GM21360 (cell line): ENCODE results near the gene DNHD1.

Experiments
- ATAC-seq: cut with Tn5 transposase; IDR thresholded peaks from one replicate; pipeline ENCODE4 v1.9.1; 2021; ENCODE audit warnings: mild to moderate bottlenecking, moderate library complexity; ENCODE audit not compliant: unreplicated experiment

The DNHD1 gene

GRCh38 chr11:6608726-6609501, 111.8 kb downstream of the DNHD1 start:
- ATAC-seq, result no peak

DNA sequence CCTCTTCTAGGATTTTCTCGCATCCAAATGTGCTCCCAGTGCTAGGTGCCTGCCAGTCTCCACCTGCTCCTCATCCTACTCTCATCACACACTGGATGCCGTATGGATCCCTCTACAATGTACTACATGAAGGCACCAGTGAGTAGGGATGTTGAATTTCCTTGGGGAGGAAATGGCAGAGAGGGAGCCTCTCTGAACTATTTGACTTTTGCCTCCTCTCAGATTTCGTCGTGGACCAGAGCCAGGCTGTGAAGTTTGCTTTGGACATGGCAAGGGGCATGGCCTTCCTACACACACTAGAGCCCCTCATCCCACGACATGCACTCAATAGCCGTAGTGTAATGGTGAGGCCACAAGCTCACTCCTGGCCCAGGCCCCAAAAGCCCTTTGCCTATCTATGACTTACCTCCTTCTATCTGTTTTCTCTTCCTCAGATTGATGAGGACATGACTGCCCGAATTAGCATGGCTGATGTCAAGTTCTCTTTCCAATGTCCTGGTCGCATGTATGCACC, 112.5 kb downstream of the DNHD1 start:
- ATAC-seq, result no peak

DNA sequence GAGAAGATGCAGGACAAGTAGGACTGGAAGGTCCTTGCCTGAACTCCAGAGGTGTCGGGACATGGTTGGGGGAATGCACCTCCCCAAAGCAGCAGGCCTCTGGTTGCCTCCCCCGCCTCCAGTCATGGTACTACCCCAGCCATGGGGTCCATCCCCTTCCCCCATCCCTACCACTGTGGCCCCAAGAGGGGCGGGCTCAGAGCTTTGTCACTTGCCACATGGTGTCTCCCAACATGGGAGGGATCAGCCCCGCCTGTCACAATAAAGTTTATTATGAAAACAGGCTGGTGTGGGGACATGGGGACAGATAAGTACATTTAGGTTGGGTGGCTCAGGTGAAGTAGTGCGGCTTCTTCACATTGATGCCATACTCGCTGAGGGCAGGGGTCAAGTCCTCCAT, 113.5 kb downstream of the DNHD1 start:
- no peak for ATAC-seq

DNA sequence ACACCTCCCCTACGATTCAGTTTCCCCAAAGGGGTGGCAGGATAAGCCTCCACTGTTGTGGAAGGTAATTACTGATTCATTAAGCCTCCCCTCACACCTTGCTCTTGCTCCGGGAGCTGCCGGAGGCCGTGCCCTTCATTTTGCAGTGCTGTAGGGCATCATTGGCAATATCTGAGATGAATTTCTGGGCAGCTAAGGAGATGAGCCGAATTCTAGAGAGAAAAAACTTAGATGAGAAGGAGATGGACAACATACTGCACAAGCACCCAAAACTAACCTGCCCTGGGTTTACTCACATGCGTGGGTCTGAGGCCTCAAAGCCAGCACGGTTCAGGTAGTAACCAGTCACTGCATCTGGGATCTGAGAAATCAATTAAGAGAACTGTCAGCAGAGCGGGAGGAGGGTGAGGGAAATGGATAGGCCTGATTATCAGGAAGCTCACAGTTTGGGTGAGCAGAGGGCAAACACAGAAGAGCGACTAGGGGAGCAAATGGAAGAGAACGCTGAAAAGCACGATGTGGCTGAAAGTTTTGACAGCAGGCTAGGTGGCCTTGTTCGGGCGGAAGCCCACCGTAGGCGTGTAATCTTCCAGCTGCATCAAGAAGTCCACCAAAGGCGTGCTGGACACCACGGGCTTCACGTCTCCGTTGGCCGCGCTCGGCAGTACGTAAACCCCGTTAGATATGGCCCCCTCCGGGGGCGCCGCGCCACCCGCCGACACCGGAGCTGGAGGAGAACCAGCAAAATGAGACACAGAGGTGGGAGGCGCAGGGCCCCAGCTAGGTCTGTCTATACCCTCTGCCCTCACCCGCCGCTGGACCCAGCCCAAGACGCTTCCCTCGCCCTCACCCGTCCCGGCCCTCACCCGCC, 114.2 kb downstream of the DNHD1 start:
- ATAC-seq, result peak; percentile 11

- no peak for ATAC-seq
These were observed 114.8 kb downstream of the DNHD1 start for GRCh38 chr11:6611963-6612212.

GRCh38 chr11:6612213-6613041, 115.3 kb downstream of the DNHD1 start, which contains the start of gene TAF10:
Gene TAF10 (minus strand): TSS chr11:6612216. CDS start chr11:6612189, 27 bp downstream.
- peak; percentile 85 for ATAC-seq

DNA sequence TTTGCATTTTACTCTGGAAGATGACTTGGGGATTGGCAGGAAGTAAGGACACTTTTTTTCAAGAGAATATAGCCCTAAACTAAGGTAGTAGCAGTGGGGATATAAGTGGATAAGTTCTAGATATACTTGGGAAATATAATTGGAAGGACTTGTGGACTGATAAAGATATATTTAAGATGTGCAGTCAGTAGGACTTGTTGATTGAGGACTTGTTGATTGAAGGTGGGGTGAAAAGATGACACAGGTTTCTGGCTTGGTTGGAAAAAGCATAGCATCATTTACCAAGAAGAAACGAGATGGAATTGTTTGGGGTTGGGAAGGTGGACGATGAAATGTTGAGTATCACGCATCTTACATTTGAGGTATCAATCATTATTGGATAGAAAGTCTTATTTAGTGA, 116.4 kb downstream of the DNHD1 start:
- no peak for ATAC-seq

- no peak for ATAC-seq
These were observed 117.4 kb downstream of the DNHD1 start for GRCh38 chr11:6614446-6614845.

GRCh38 chr11:6615046-6615445, 118.0 kb downstream of the DNHD1 start:
- ATAC-seq, result no peak

DNA sequence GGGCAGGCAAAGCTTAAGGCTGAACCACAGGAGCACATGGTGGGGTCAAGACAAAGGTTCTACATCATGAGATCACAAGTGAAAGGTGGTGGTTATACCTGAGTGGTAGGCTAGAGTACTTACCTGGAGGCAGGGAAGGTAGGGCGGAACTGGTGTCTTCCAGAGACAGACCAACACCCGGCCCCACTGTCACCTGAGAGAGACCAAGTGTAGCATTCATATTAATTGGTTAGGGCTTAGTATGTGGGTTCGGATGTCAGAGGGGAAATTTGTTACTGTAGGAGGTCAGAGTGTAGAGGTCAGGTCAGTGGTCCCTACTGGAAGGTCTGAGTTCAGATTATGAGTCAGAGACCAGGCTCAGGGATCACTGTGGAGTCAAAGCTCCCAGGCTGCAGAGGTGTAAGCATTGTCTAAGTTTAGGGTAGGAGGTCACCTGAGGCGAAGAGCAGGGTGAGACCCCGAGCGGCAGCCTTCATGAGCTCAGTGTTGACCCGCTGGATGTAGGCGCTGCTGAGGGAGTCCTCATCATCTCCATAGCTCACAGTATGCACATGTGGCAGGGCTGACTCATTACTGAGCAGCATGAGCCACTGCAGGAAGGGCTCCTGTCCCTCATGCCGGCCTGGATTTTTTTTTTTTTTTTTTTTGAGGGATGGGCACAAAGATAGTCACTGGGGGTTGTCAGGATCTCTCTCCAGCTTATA, 119.0 kb downstream of the DNHD1 start:
- no peak for ATAC-seq

- no peak for ATAC-seq
These were observed 119.6 kb downstream of the DNHD1 start for GRCh38 chr11:6616596-6617250.

DNA sequence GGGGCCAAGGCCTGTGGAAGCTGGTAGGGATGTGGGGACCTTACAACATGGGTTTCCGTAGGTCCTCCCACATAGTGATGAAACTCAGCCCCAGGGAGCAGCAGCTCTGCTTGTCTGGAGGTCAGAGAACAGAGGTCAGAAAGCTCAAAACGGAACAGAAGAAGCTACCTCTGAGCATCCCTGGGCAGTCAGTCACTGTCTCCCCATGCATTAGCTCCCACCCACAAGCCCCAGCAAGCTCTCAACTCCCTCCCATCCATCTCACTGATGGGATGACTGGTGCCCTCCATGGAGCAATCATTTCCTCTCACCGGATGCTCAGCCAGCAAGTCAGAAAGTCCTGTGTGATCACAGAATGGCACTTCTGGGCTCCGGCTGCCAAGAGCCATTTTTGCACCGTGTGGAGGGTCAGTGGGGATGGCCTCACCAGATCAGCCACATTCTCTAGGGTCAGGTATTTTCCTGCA, 120.3 kb downstream of the DNHD1 start:
- no peak for ATAC-seq

DNA sequence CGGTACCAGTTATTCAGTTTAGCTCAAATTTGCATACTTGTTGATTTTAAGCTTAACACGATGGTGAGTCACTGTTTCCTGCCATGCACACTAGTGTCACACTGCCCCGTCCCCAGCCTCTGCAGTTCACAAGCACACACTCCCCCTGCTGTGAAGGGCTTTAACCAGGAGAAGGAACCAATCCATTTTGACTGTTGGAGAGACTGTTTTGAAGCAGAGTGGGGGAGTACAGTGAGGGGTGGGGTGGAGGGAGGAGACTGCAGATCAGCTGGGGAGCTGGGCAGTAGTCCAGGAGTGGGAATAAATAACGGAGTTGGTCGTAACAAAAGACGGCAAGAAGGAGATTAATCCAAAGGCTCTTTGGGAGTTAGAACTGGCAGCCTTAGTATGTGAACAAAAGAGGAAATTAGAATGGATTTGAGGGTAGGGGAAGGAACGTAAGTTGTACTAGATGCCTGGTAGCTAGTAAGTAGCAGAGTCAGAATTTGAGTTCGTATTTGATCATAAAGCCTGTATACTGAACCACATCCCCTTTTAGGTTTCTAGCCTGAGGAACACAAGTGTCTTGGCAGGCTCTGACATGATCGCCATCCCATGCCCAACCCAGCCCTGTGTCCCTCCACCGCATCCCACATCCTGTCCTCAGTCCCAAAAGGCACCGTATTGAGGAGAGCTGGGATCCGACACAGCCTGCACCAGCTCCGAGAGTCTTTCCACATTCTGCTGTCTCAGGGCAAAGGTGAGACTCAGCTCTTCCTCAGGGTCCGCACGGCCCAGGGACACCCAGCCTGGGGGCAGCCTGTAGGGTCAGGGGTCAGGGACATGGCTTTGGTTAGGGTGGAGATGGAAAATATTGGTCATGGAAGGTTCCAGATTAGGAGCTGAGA, 121.3 kb downstream of the DNHD1 start:
- ATAC-seq, result no peak

GRCh38 chr11:6619004-6619745, 122.1 kb downstream of the DNHD1 start, which contains the start of gene TPP1:
Gene TPP1 (minus strand): TSS chr11:6619422. CDS start chr11:6619400, 22 bp downstream.
- ATAC-seq, result peak; percentile 99

- ATAC-seq, result no peak
These were observed 123.6 kb downstream of the DNHD1 start for GRCh38 chr11:6620636-6621035.
